SK-N-SH (cell line): ENCODE measurements around the gene DAGLB.

Experiments used
- FOXM1 ChIP-seq: IDR thresholded peaks from 2 replicates; pipeline ENCODE4 v1.4.0; 2012; ENCODE audit warnings: low read depth, mild to moderate bottlenecking
- JUND ChIP-seq: IDR thresholded peaks from 2 replicates; pipeline ENCODE4 v1.4.0; 2012
- MEF2A ChIP-seq: IDR thresholded peaks from 2 replicates; pipeline ENCODE4 v1.4.0; 2012; ENCODE audit warnings: low read depth, borderline replicate concordance
- NRF1 ChIP-seq: IDR thresholded peaks from 2 replicates; pipeline ENCODE4 v1.6.1; 2012; ENCODE audit warnings: low read depth, mild to moderate bottlenecking, low read length
- POLR2AphosphoS5 ChIP-seq: IDR thresholded peaks from 2 replicates; pipeline ENCODE4 v1.6.1; 2012; ENCODE audit warnings: low read depth, low read length
- RAD21 ChIP-seq: IDR thresholded peaks from 2 replicates; pipeline ENCODE4 v1.6.1; 2012; ENCODE audit warnings: mild to moderate bottlenecking, low read length
- TF ChIP-seq, protein P1 (sequence below): fragments of 200-600 bp; sonication (generic); IDR thresholded peaks from 2 replicates; pipeline ENCODE4 v1.6.1; 2017; ENCODE audit warnings: antibody characterized with exemption, mild to moderate bottlenecking, moderate library complexity
- TF ChIP-seq, protein P2 (sequence below): IDR thresholded peaks from 2 replicates; pipeline ENCODE4 v1.4.0; 2012; ENCODE audit warnings: low read depth
- TF ChIP-seq, protein P3 (sequence below): IDR thresholded peaks from 2 replicates; pipeline ENCODE4 v1.4.0; 2012; ENCODE audit warnings: low read depth, borderline replicate concordance
- TF ChIP-seq, protein P4 (sequence below): fragments of 150-350 bp; IDR thresholded peaks from 2 replicates; pipeline ENCODE4 v1.6.1; 2017; ENCODE audit warnings: antibody characterized with exemption, low read length, low read depth, borderline replicate concordance
- TF ChIP-seq, protein P5 (sequence below): IDR thresholded peaks from 2 replicates; pipeline ENCODE4 v1.6.1; 2012; ENCODE audit warnings: mild to moderate bottlenecking, low read depth, low read length, moderate library complexity

DNA sequence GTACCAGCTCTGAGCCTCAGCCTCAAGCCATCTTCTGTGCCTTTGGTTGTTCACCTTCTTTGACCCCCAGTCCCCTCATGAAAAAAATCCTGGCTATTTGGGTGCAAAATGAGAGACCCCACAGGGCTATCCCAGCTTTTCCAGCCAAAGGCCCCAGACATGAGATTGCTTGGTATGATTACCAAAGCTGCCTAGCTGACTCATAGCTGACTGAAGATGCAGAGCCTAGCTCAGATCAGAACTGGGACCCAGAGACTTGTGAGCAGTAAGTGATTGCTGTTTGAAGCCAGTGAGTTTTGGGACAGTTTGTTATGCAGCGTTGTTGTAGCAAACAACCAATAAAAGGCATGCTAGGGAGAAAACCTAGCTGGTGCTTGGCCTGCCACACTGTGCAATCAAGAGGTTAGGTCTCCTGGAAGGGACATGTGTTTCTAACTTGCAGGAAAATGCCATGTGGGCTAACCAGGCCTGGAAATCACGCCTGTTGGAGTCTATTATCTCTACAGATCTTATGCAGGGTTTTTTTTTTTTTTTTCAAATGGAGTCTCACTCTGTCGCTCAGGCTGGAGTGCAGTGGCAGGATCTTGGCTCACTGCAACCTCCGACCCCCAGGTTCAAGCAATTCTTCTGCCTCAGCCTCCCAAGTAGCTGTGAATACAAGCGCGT is 48.0 kb upstream of the DAGLB start:
- TF ChIP-seq, protein P1, sequence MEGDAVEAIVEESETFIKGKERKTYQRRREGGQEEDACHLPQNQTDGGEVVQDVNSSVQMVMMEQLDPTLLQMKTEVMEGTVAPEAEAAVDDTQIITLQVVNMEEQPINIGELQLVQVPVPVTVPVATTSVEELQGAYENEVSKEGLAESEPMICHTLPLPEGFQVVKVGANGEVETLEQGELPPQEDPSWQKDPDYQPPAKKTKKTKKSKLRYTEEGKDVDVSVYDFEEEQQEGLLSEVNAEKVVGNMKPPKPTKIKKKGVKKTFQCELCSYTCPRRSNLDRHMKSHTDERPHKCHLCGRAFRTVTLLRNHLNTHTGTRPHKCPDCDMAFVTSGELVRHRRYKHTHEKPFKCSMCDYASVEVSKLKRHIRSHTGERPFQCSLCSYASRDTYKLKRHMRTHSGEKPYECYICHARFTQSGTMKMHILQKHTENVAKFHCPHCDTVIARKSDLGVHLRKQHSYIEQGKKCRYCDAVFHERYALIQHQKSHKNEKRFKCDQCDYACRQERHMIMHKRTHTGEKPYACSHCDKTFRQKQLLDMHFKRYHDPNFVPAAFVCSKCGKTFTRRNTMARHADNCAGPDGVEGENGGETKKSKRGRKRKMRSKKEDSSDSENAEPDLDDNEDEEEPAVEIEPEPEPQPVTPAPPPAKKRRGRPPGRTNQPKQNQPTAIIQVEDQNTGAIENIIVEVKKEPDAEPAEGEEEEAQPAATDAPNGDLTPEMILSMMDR = no peak
- TF ChIP-seq POLR2AphosphoS5 (no peak), RAD21 (no peak), FOXM1 (no peak), MEF2A (no peak), NRF1 (no peak), JUND (no peak)
- TF ChIP-seq, protein P2, sequence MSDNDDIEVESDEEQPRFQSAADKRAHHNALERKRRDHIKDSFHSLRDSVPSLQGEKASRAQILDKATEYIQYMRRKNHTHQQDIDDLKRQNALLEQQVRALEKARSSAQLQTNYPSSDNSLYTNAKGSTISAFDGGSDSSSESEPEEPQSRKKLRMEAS = no peak
- TF ChIP-seq, protein P3, sequence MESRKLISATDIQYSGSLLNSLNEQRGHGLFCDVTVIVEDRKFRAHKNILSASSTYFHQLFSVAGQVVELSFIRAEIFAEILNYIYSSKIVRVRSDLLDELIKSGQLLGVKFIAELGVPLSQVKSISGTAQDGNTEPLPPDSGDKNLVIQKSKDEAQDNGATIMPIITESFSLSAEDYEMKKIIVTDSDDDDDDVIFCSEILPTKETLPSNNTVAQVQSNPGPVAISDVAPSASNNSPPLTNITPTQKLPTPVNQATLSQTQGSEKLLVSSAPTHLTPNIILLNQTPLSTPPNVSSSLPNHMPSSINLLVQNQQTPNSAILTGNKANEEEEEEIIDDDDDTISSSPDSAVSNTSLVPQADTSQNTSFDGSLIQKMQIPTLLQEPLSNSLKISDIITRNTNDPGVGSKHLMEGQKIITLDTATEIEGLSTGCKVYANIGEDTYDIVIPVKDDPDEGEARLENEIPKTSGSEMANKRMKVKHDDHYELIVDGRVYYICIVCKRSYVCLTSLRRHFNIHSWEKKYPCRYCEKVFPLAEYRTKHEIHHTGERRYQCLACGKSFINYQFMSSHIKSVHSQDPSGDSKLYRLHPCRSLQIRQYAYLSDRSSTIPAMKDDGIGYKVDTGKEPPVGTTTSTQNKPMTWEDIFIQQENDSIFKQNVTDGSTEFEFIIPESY = no peak
- TF ChIP-seq, protein P4, sequence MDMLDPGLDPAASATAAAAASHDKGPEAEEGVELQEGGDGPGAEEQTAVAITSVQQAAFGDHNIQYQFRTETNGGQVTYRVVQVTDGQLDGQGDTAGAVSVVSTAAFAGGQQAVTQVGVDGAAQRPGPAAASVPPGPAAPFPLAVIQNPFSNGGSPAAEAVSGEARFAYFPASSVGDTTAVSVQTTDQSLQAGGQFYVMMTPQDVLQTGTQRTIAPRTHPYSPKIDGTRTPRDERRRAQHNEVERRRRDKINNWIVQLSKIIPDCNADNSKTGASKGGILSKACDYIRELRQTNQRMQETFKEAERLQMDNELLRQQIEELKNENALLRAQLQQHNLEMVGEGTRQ = no peak
- TF ChIP-seq, protein P5, sequence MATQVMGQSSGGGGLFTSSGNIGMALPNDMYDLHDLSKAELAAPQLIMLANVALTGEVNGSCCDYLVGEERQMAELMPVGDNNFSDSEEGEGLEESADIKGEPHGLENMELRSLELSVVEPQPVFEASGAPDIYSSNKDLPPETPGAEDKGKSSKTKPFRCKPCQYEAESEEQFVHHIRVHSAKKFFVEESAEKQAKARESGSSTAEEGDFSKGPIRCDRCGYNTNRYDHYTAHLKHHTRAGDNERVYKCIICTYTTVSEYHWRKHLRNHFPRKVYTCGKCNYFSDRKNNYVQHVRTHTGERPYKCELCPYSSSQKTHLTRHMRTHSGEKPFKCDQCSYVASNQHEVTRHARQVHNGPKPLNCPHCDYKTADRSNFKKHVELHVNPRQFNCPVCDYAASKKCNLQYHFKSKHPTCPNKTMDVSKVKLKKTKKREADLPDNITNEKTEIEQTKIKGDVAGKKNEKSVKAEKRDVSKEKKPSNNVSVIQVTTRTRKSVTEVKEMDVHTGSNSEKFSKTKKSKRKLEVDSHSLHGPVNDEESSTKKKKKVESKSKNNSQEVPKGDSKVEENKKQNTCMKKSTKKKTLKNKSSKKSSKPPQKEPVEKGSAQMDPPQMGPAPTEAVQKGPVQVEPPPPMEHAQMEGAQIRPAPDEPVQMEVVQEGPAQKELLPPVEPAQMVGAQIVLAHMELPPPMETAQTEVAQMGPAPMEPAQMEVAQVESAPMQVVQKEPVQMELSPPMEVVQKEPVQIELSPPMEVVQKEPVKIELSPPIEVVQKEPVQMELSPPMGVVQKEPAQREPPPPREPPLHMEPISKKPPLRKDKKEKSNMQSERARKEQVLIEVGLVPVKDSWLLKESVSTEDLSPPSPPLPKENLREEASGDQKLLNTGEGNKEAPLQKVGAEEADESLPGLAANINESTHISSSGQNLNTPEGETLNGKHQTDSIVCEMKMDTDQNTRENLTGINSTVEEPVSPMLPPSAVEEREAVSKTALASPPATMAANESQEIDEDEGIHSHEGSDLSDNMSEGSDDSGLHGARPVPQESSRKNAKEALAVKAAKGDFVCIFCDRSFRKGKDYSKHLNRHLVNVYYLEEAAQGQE = no peak
